Erythroblast (primary cell): Measurements from ENCODE around the gene FNDC3B.
"Not testable (repeated sequence)": the region's sequence is repeated elsewhere in the genome, so short reads cannot be mapped to it uniquely, and the experiment has no call there.

ENCODE experiments used
- DNase-seq, 2 experiments: peaks; one replicate each; lab custom pipeline; 2025; lab: John Stamatoyannopoulos, UW
- GATA1 ChIP-seq: IDR thresholded peaks from 2 replicates; pipeline ENCODE4 v1.6.1; 2011; ENCODE audit warnings: low read depth, mild to moderate bottlenecking, control low read depth, low read length, moderate library complexity
- POLR2A ChIP-seq: IDR thresholded peaks from 2 replicates; pipeline ENCODE4 v1.6.1; 2011; ENCODE audit warnings: mild to moderate bottlenecking, low read length

FNDC3B gene

DNA sequence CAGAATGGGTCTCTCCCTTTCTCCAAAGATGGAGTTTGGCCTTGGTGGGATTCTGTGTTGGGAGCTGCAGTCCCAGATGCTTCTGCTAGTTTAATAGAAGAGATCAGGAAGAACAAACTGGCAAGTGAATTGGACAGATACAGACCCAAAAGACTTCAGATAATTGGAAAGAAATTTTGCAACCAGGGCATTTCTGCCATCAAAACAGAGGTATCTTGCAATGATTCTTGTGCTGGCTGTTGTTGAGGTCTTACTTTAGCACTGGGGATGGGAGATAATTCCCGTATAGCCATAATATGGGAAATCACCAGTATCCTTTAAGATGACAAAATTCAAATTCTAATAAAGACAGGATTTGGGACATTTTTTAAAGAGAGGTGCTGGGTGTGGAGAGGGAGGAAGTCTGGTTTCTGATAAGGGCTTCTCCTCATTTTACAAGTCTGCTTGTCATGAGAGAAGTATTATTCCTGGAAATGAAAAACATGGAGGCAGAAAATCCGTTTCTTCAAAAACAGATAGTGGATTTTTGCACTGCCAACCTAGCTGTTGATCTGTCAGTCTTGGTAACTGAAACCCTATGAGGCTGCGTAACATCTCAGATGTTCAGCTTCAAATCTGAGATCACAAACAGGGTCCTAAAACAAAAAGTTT lies 40.1 kb downstream of the FNDC3B start:
- TF ChIP-seq POLR2A (no peak), GATA1 (no peak)
- DNase-seq, result no peak

DNA sequence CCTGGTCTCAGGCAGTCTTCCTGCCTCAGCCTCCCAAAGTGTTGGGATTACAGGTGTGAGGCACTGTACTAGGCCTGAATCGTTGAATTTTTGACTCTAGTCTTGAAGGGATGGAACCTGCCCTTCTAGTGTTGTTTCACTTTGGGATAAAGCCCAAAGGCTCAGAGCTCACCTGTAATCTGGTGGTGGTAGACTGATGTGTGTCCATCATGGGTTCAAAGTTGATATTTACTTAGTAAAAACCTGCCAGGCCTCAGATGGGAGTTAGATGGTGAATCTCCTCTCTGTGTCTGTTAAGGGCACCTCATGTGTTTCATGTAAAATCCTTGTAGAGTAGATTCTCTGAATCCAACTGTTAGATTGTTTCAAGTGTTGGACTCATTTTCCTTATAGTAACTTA lies 41.1 kb downstream of the FNDC3B start:
- DNase-seq, result no peak
- TF ChIP-seq POLR2A (no peak), GATA1 (no peak)

DNA sequence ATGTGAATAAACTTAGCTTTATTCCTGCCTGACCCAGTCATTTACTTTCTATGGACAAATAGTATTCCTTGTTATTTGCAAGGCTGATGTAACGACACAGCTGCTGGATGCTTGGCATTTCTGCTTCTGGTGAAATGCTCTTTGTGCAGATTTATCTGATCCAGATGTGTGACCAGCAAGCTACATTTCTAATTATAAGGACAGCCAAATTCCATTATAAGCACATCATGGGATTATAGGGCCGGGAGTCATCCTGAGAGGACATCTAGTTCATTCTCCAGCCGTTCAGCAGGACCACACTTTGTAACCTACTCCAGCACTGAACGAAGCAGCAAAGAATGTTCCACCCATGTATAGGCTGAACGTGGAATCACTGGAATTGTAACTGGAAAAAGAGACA lies 42.9 kb downstream of the FNDC3B start:
- no peak for DNase-seq
- no peak for TF ChIP-seq POLR2A
- TF ChIP-seq GATA1, result no peak

GRCh38 chr3:172082820-172083513 lies 43.6 kb downstream of the FNDC3B start:
- TF ChIP-seq POLR2A (no peak), GATA1 (no peak)
- DNase-seq, result no peak

- DNase-seq, result no peak
- TF ChIP-seq POLR2A (no peak), GATA1 (no peak)
Measured at GRCh38 chr3:172083995-172084409, 44.6 kb downstream of the FNDC3B start.

GRCh38 chr3:172084871-172085556 lies 45.6 kb downstream of the FNDC3B start:
- TF ChIP-seq GATA1 (no peak), POLR2A (no peak)
- no peak for DNase-seq

- no peak for TF ChIP-seq POLR2A
- no peak for TF ChIP-seq GATA1
- no peak for DNase-seq
Measured at GRCh38 chr3:172085557-172085895, 46.1 kb downstream of the FNDC3B start.

DNA sequence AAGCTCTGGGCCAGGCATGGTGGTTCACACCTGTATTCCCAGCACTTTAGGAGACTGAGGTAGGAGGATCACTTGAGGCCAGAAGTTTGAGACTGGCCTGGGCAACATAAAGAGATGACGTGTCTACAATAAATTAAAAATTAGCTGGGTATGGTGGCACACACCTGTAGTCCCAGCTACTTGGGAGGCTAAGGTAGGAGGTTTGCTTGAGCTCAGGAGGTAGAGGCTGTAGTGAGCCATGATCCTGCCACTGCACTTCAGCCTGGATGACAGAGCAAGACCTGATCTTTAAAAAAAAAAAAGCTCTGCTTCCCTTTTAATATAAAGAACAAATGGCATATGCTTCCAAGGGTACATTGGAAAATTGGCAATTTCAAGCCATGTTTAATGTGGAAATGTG lies 46.7 kb downstream of the FNDC3B start:
- no peak for DNase-seq
- TF ChIP-seq GATA1 (no peak), POLR2A (no peak)

GRCh38 chr3:172087198-172087597 lies 47.8 kb downstream of the FNDC3B start:
- no peak for TF ChIP-seq POLR2A
- no peak for TF ChIP-seq GATA1
- DNase-seq, result no peak

DNA sequence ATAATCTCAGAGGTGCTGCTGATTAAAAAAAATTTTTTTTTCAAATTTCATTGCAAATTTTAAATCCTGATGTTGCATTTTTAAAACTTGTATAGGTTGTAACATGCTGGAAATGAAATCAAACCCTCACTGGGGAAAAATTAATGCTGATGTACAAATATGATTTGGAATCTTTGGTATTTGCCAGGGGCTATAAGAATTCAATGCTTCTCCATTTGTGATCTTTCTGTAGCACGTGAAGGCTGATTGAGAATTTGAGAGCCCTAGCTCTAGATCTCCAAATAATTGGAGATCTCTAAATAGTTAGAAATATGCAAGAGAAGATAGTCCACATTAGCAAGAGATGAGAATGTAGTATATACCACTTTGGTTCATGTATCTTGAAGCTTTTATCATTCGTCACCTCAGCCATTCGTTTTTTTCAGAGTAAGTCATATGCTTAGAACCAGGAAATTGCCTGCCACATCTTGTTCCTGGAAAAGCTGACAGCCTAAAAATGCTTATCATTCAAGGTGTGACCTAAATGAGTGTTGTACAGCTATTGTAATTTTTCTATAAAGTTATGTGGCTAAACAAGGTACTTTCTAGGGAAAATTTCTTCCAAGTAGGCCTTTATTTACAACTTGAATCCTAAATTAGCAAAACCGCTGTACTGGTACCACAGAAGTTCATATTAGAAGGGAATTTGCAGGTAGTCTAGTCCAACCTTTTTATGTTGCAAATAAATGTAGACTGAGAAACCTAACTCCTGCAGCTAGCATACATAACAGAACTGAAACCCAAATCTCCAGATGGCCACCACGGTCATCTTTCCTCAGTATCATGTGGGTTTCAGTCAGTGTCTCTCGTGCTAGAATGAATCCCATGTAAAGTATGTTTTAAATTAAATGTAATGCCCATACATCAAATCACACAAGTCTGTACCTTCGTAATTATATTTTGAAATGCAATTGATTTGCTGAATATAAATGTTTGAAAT lies 48.5 kb downstream of the FNDC3B start:
- TF ChIP-seq POLR2A, result no peak
- TF ChIP-seq GATA1, result no peak
- no peak for DNase-seq

GRCh38 chr3:172089250-172089649 lies 49.9 kb downstream of the FNDC3B start:
- no peak for TF ChIP-seq GATA1
- TF ChIP-seq POLR2A, result no peak
- no peak for DNase-seq

- DNase-seq, result no peak
- TF ChIP-seq GATA1 (no peak), POLR2A (no peak)
Measured at GRCh38 chr3:172090035-172090434, 50.7 kb downstream of the FNDC3B start.

DNA sequence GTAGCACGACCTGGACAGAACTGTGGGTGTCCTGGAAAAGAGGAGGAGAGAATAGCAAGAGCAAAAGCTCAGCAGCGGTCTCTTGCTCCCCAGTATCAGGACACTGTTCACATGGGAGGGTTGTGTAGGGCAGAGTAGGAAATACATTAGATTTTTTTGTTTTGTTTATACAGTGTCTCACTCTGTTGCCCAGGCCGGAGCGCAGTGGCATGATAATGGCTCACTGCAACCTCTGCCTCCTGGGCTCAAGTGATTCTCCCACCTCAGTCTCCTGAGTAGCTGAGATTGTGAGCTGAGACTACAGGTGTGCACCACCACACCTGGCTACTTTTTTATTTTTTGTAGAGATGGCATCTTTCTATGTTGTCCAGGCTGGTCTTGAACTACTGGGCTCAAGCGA lies 53.3 kb downstream of the FNDC3B start:
- no peak for DNase-seq
- TF ChIP-seq POLR2A, result no peak
- no peak for TF ChIP-seq GATA1

DNA sequence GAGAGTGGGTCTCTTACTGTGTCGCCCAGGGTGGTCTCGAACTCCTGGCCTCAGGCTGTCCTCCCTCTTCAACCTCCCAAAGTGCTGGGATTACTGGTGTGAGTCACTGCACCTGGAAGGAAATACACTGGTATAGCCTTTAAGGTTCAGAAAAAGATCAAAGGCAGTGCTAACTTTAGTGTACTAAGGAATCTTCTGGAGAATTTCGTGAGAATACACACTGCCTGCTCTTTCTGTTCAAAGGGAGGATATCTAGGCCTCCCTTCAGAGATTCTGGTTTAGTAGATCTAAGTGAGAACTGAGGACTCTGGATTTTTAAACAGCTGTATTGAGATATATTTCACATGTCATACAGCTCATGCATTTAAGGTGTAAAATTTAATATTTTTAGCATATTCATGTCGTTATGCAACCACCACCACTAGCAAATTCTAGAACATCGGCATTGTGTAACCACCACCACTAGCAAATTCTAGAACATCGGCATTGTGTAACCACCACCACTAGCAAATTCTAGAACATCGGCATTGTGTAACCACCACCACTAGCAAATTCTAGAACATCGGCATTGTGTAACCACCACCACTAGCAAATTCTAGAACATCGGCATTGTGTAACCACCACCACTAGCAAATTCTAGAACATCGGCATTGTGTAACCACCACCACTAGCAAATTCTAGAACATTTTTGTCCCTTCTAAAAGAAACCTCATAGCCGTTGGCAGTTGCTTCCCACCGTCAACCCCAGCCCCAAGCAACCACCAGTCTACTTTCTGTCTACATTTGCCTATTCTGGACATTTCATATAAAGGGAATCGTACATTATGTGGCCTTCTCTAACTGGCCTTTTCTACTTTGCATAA lies 54.4 kb downstream of the FNDC3B start:
- DNase-seq, result not testable (repeated sequence)
